Transverse colon (tissue), 4 donors: Measurements from ENCODE around the gene TLR10. TPM values are rescaled to one million over a fixed set of nuclear protein-coding genes. Genes with fewer than 3 reads are reported as not detected.

Experiments
- DNase-seq: peaks from one replicate; pipeline ENCODE4 v3.0.0-alpha.2; 2019
- H3K27ac ChIP-seq, 4 donors: fragments of 200-600 bp; sonication (generic); 2 replicates each; pipeline ENCODE4 v1.5.1; 2016 to 2018; ENCODE audit warnings: inconsistent platforms in 4 of 4
- H3K27me3 ChIP-seq: fragments of 200-600 bp; sonication (generic); 2 replicates; pipeline ENCODE4 v1.5.1; 2017; ENCODE audit warnings: inconsistent platforms
- H3K36me3 ChIP-seq, 4 donors: fragments of 200-600 bp; sonication (generic); 2 replicates each; pipeline ENCODE4 v1.5.1; 2017 to 2019; ENCODE audit warnings: inconsistent platforms in 4 of 4
- H3K4me1 ChIP-seq, 4 donors: fragments of 200-600 bp; sonication (generic); 2 replicates each; pipeline ENCODE4 v1.5.1; 2017 to 2020; ENCODE audit warnings: inconsistent platforms in 4 of 4
- H3K4me3 ChIP-seq, 4 donors: fragments of 200-600 bp; sonication (generic); 1 replicate in 1 of 4; 2 replicates in 3 of 4; pipeline versions ENCODE4 v1.5.1 to v1.6.1; 2017 to 2019; ENCODE audit warnings: inconsistent platforms in 4 of 4
- H3K9me3 ChIP-seq, 2 donors: fragments of 200-600 bp; sonication (generic); 2 replicates each; pipeline ENCODE4 v1.5.1; 2017 to 2019; ENCODE audit warnings: inconsistent platforms in 2 of 2
- EP300 ChIP-seq: sonication (generic); formaldehyde crosslinking; IDR thresholded peaks from one replicate; pipeline ENCODE4 v1.6.1; 2017; ENCODE audit warnings: antibody characterized with exemption, low read depth
- POLR2A ChIP-seq: fragments of 450-650 bp; IDR thresholded peaks from one replicate; pipeline ENCODE4 v1.6.1; 2016; ENCODE audit warnings: antibody characterized with exemption, mild to moderate bottlenecking, moderate library complexity
- POLR2AphosphoS5 ChIP-seq, 3 donors: sonication (generic); formaldehyde crosslinking; IDR thresholded peaks; one replicate each; pipeline ENCODE4 v1.6.1; 2016; ENCODE audit warnings: antibody characterized with exemption in 3 of 3
- WGBS, 2 donors: methylation state at CpG; one replicate each; pipeline ENCODE4 v1.1.5; 2018; ENCODE audit warnings: low coverage in 1 of 2; 5-methylcytosine and 5-hydroxymethylcytosine counted together
- in situ Hi-C, 4 donors: fragments of 200-750 bp; cut with MboI; loops; one replicate each; pipeline versions ENCODE4 v1.15.0 to v1.15.1; 2017; ENCODE audit warnings: low sequenced_read_pairs in 3 of 4, low pct_ligation_motif_present in 1 of 4, low pct_unique_long_range_greater_than_20kb in 1 of 4
- intact Hi-C: fragments of 100-400 bp; cut with DNase I; formaldehyde crosslinking; loops from one replicate; pipeline ENCODE4 v1.15.1; 2023; ENCODE audit warnings: low total_unique reads
- total RNA-seq, 4 donors: library from RNA; depleted of rRNA; stranded (reverse); fragments of >200 nt; gene quantifications; one replicate each; pipeline ENCODE4 v1.1.0, GENCODE V29; 2016
- TF ChIP-seq, protein P1 (sequence below), 5 experiments: fragments of 200-600 bp in 3 of 5; fragments of 450-650 bp in 2 of 5; sonication (generic) in 3 of 5; IDR thresholded peaks; 1 replicate in 2 of 5; 2 replicates in 3 of 5; pipeline ENCODE4 v1.5.1; 2016 to 2017; ENCODE audit warnings: antibody characterized with exemption in 5 of 5, inconsistent platforms in 3 of 5, mild to moderate bottlenecking in 2 of 5, moderate library complexity in 1 of 5

Gene TLR10
- total RNA-seq, 4 donors from 2014 or later: 4.6 TPM; not detected in 3

DNA sequence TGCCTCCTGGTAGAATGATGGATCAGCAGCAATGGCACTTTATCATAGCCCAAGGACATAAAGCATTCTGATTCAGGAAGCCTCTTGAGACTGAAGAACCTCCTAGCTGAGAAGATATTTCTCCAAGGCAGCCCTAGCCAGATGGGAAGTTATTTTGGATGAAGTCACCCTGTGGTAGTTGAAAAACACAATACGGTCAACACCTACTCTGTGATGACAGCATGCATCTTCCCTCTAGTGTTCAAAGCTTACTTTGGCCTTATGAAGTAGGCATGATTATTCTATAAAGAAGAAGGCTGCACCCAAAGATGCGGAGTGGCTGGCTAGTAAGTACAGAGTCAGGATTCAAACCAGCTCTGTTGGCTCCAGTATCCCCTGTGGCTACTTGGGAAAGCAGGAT lies 47.9 kb downstream of the TLR10 start:
- H3K4me1 ChIP-seq: peaks cover 7 to 13% (median 10%) of the 10 kb centered on the region in 4 donors
- TF ChIP-seq, protein P1, sequence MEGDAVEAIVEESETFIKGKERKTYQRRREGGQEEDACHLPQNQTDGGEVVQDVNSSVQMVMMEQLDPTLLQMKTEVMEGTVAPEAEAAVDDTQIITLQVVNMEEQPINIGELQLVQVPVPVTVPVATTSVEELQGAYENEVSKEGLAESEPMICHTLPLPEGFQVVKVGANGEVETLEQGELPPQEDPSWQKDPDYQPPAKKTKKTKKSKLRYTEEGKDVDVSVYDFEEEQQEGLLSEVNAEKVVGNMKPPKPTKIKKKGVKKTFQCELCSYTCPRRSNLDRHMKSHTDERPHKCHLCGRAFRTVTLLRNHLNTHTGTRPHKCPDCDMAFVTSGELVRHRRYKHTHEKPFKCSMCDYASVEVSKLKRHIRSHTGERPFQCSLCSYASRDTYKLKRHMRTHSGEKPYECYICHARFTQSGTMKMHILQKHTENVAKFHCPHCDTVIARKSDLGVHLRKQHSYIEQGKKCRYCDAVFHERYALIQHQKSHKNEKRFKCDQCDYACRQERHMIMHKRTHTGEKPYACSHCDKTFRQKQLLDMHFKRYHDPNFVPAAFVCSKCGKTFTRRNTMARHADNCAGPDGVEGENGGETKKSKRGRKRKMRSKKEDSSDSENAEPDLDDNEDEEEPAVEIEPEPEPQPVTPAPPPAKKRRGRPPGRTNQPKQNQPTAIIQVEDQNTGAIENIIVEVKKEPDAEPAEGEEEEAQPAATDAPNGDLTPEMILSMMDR (IDR thresholded peaks at IDR 0.05): no peak
- TF ChIP-seq POLR2AphosphoS5 (IDR thresholded peaks at IDR 0.05) (no peak), POLR2A (no peak), EP300 (no peak)
- DNase-seq: no peak
- no peaks in the 10 kb centered on the region for H3K36me3 ChIP-seq
- H3K27ac ChIP-seq: no peak overlapping the region
- no peaks in the 10 kb centered on the region for H3K27me3 ChIP-seq
- intact Hi-C loops: no loop called here
- in situ Hi-C loops: loop anchor here (5.0 to 25.0 kb wide), 7 partner anchors 550 to 923 kb away; no protein-coding TSS in a partner anchor
- H3K4me3 ChIP-seq: no peak overlapping the region
- no peaks in the 10 kb centered on the region for H3K9me3 ChIP-seq
- WGBS, 2 donors: 60 to 97% methylated on average over 1 to 2 of the region's 2 CpGs

DNA sequence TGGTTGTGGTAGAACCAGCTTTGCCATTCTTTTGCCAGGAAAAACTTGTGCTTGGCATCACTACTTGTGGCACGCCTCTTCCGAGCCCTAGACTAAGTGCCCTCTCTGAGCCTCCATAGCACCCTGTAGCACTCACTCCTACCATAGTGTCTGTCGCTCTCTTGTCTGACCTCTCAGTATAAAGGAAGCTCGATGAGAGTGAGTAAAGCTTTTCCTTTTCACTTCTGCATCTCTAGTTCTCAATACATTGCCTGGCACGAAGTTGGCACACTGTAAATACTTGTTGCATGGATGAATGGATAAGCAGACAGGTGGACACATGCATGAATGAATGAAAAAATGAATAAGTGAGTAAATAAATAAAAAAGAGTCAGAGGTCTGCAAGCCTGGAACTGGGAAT lies 48.3 kb downstream of the TLR10 start:
- 90% methylated on average over 5 of the region's 5 CpGs; no CpG with 5 or more reads in 1 of the 2 donors for WGBS, 2 donors
- no peaks in the 10 kb centered on the region for H3K36me3 ChIP-seq
- no peak for DNase-seq
- H3K4me1 ChIP-seq: peaks cover 7 to 16% (median 10%) of the 10 kb centered on the region in 4 donors
- in situ Hi-C loops: loop anchor here (5.0 to 25.0 kb wide), 7 partner anchors 550 to 922 kb away; no protein-coding TSS in a partner anchor
- no peak overlapping the region for H3K4me3 ChIP-seq
- TF ChIP-seq POLR2A (no peak), EP300 (no peak), POLR2AphosphoS5 (IDR thresholded peaks at IDR 0.05) (no peak)
- TF ChIP-seq, protein P1 (IDR thresholded peaks at IDR 0.05): no peak
- intact Hi-C loops: no loop called here
- no peaks in the 10 kb centered on the region for H3K9me3 ChIP-seq
- H3K27me3 ChIP-seq: no peaks in the 10 kb centered on the region
- H3K27ac ChIP-seq: no peak overlapping the region

DNA sequence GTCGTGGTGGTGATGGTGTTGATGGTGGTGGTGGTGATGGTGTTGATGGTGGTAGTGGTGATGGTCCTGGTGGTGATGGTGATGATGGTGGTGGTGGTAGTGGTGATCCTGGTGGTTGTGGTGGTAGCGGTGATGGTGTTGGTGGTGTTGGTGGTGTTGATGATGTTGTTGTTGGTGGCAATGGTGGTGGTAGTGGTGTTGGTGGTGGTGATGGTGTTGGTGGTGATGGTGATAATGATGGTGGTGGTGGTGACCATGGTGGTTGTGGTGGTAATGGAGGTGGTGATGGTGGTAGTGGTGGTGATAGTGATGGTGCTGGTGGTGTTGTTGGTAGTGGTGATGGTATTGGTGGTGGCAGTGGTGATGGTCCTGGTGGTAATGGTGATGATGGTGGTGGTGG lies 49.1 kb downstream of the TLR10 start:
- Histone ChIP-seq H3K27me3 (no peaks in the 10 kb centered on the region), H3K27ac (no peak overlapping the region), H3K4me3 (no peak overlapping the region), H3K4me1 (peaks cover 7 to 22% (median 14%) of the 10 kb centered on the region in 4 donors), H3K36me3 (no peaks in the 10 kb centered on the region), H3K9me3 (no peaks in the 10 kb centered on the region)
- intact Hi-C loops (no loop called here), in situ Hi-C loops (loop anchor here (5.0 to 25.0 kb wide), 7 partner anchors 549 to 921 kb away; no protein-coding TSS in a partner anchor)
- no peak for DNase-seq
- 90 to 93% methylated on average over 2 of the region's 2 CpGs for WGBS, 2 donors
- TF ChIP-seq, protein P1 (IDR thresholded peaks at IDR 0.05): no peak
- TF ChIP-seq POLR2AphosphoS5 (IDR thresholded peaks at IDR 0.05) (no peak), EP300 (no peak), POLR2A (no peak)

DNA sequence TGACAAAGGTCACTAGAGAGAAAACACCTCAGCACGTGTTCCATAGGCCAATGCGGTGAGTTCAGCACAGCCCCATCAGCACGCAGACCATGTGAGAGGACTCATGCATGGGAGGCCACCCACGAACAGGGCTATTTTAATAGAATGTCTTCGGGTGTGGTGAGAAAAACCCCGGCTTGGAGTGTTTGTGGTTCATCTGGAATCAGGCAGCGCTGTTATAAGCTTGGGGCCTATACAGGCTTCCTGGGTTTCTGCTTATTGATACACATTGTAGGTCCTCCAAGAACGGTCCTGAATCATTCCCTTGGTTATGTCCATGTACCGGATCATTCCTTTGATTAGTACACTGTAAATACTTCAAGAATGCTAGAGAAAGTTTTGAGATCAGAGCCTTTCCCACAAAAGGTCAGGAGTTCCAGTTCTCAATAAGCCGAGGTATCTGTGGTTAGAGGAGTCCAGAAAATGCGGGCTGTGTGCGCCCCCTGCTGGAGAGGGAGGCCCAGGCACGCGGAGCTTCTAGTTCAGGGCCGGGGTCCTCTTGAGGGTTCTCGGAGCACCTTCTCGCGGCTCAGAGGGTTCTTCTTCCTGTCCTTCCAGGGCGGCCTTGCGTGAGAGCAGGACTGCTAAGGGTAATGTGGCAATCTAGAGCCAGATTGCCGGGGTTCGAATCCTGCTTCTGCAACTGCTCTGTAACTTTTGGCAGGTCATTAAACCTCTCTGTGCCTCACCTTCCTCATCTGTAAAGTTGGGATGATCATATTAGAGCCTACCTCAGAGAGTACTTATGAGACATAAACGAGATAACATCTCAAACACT lies 51.8 kb downstream of the TLR10 start:
- TF ChIP-seq POLR2A (no peak), POLR2AphosphoS5 (IDR thresholded peaks at IDR 0.05) (no peak), EP300 (no peak)
- TF ChIP-seq, protein P1 (IDR thresholded peaks at IDR 0.05): peak; percentile 96 to 97 (median 97)
- DNase-seq: peak; percentile 88
- no peak overlapping the region for H3K4me3 ChIP-seq
- peak overlapping the region in 3 of 4 donors; percentile 10 to 80 (median 75) for H3K27ac ChIP-seq
- H3K4me1 ChIP-seq: peaks cover 11 to 30% (median 19%) of the 10 kb centered on the region in 4 donors
- WGBS, 2 donors: 23 to 25% methylated on average over 1 to 23 of the region's 23 CpGs
- intact Hi-C loops (loop anchor here (1.0 kb wide), 1 partner anchor 552 kb away; no protein-coding TSS in a partner anchor), in situ Hi-C loops (loop anchor here (5.0 to 25.0 kb wide), 7 partner anchors 546 to 919 kb away; no protein-coding TSS in a partner anchor)
- no peaks in the 10 kb centered on the region for H3K9me3 ChIP-seq
- no peaks in the 10 kb centered on the region for H3K27me3 ChIP-seq
- H3K36me3 ChIP-seq: no peaks in the 10 kb centered on the region
